GM18907 (cell line): ENCODE results near the gene HOXD9.
A peak's percentile ranks its signal among the peaks of the same experiment; 100 is the strongest.

Source experiments
- ATAC-seq: cut with Tn5 transposase; IDR thresholded peaks from one replicate; pipeline ENCODE4 v1.9.1; 2021; ENCODE audit warnings: mild to moderate bottlenecking, moderate library complexity; ENCODE audit not compliant: unreplicated experiment

Gene HOXD9

DNA sequence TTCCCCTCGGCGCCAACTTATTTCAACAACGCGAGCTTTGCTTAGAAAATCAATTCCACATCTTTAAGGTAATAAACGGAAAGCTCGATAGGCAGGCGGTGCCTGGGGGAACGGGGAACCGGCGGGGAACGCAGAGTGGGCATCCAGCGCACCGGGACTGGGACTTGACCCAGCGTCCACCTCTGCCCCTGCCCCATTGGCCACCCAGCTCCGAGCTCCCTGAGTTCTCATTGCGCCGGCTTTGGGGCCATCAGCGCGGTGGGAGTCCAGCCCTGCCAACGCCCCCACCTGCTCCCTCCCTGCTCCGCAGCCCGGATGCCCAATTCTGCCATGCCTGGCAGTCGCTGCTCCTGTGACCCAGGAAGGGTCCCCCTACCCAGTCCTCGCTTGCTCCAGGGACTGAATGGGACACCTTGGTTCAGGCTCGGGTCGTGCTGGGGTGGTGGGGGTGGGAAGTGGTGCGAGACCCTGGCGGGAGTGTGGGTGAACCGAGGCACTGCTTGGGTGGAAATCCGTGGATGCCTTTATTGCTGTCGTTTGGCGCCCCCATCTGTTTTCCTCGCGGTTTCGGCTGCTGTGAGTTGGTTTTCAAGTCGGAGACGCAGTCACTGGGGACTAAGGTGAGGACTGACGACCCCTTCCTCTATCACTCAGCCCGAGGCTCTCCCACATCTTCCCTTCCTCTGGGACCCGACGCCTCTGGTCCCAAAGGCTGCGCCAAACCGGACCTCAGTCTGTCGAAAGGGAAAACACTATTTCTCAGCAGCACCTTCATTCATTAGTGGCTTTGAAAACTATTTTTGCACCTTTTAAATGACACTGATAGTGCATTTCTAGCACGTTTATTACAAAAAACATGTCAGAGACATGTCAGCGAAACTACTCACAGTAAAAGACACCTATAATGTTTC is 36.4 kb upstream of the HOXD9 start:
- ATAC-seq, result no peak

DNA sequence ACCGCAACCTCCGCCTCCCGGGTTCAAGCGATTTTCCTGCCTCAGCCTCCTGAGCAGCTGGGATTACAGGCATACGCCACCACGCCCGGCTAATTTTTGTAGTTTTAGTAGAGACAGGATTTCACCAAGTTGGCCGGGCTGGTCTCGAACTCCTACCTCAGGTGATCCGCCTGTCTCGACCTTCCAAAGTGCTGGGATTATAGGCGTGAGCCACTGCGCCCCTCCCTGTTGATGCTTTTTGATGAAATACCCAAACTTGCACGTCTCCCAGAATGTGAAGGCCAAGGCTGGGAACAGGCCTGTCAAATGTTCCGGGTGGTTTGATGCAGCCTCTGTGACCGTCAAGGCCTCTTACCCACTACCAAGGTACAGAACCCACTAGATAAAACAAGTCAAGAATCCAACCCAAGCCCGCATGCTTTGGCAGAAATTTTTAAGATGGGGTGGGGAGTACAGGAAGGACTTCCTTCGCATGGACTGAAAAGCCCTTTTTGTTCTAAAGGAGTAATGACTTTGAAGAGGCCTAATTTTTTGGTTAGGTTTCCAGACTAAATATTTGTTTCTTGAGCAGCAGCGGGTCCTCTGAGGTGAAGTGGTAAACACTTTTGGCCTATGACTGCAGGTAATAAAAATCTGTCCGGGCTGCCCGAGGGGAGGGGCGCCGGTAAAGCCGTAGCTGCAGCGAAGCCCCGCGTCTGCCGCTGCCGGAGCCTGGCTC is 35.0 kb upstream of the HOXD9 start:
- peak; percentile 11 for ATAC-seq

DNA sequence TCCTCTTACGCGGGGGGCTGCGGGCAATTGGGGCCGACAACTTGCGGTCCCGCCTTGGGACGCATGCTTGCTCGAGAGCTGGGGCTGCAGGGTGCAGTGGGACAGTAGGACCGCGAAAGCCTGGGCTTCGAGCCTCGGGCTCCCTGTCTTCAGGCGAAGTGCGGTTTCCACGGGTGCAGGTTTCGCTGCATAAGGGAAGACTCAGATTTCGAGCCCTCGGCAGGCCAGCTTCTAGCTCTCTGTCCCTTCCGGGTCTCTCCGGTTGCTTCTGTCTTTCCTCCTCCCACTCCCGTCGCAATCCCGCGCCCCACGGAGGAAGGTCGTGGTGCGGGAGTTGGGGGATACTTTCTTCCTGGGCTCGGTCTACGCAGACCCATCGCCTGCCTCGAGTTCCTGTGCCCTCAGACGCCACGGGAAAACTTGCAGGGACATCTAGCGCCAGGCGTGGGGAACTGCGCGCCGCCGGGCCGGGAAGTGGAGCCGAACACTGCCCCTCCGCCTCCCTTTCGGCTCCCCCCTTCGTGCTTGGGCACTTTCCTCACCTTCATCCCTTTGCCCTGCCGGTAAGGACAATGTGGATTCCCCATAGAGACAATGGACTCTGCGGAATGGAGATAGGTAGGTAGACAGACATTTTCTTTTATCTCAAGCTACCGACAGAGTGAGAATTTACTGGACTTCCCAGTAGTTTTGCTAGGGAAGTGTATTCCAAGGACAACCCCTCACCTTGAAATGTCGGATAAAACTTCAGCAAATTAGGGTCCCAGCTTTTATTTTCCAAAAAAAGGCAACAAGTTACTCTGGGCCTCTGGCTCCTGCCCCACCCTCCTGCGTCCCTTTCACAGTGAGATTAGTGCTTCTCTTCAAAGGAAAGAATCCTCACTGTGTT is 34.2 kb upstream of the HOXD9 start:
- ATAC-seq, result peak; percentile 63

DNA sequence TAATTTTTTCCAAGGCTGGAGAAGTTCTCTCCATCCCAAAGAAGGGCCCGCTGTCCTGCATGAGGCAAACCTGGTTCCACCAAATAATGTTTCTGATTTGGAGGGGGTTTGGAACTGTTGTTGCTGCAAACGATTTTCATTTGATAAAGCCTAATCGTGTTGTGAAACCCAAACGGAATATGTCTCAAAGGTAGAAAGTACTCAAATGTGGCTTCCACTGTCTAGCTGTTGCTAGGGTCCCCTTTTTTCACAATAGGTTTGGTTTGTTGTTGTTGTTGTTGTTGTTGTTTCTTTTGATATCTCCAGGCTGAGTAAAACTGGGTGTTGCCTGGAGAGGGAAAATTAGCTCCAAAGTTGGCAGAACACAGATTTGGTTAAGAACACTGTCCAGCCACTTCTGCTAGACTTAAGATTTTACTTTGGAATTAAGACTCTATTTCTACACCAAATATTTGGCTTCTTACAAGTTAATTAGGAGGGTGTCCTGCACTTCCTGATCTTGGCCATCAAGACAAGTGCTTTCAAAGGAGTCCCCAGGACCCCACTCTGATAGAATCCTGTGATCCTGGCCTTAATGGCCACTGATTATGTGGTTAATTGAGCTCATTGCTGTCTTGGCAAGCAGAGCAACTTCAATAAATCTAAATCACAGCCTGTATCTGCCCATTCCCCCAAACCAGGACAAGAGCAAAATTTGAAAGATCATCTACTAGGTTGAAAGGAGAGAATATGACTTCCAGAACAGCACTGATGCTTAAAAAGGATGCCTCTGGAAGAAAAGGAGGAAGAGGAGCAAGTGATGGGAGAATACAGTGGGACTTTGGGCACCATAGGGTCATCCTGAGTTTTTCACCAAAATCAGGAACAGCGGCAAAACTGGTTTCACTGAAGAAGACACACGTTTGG is 33.3 kb upstream of the HOXD9 start:
- no peak for ATAC-seq

DNA sequence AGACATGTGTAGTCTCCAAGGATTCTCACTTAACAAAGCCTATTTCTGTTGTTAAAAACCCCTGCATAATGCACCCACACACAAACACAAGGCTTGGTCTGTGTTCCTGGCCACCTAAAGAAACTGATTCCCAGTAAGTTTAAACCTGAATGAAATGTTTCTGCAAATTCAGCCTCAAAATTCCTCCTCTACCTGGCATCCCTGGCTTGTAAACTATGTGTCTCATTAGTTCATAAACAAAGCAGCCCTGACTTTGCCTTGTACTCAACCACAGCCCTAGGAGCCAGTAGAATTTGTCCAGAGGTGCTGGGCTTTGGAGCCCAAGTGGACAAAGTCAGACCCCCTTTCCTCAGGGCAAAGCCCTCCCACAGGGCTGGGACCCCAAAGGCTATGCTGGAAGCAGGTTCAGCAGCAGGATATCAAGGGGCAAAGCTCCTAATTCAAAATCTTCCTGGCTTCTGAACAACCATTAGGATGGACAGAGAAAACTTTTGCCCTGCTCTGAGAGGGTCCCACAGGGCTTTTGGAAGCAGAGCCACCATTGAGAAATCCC is 32.6 kb upstream of the HOXD9 start:
- no peak for ATAC-seq

DNA sequence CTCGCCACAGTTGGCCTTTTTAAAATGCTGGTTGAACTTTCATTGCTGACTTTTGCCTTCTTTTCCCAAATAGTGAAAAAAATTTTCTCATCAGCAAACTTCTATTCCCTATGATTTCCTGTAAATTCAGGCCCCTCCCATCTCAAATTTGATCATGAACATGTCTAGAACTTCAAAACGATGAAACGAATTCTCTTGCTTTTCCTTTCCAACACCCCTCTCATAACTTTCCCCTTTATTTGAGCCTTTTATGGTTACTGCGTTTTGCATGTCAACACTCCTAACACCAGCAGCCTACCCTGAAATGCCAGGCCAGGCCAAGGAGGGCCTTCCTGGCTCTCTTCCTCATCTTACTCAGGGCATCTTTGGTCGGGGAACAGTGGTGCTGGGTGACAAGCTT is 31.7 kb upstream of the HOXD9 start:
- no peak for ATAC-seq

DNA sequence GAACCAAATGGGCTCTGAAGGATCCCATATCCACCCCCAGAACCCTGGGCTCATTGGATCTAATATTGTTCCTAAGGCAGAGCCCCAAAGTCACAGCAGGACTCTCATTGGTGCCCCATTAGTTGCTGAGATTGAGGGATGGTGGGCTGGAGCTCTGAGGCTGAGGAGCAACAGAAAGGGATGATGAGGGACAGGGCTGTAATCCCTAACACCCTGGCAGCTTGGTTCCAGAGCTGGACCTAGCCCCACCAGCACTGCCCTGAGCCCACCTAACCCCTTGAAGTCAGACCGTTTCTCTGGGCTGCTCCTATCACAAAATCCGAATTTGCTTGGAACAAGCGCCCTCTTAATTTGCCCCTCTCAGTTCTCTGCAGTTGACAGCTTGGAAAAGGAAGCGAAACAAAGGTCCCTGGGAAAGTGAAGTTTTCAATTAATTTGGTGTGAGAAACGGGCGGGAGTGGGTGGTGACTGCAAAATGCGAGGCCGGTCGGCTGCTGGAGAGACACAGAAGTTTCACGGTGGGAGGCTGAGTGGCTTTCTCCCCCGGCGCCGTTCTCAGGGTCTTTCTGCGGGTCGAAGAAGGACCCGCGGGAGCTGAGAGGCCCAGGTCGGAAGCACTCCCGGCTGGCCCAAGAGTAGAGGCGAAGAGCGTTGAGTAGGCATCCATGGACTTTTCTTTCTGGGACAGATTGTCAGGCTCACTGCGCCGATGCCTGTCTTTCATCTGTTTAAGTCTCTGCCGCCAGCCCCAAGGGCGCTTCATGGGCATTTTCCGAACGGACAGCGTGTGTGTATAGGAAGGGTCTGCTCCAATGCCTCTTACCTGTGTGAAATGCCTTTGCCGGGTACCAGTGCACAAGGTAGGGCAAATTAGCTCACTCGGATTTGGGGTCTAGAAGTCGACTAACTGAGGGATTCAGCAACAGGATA is 30.9 kb upstream of the HOXD9 start:
- ATAC-seq, result no peak

DNA sequence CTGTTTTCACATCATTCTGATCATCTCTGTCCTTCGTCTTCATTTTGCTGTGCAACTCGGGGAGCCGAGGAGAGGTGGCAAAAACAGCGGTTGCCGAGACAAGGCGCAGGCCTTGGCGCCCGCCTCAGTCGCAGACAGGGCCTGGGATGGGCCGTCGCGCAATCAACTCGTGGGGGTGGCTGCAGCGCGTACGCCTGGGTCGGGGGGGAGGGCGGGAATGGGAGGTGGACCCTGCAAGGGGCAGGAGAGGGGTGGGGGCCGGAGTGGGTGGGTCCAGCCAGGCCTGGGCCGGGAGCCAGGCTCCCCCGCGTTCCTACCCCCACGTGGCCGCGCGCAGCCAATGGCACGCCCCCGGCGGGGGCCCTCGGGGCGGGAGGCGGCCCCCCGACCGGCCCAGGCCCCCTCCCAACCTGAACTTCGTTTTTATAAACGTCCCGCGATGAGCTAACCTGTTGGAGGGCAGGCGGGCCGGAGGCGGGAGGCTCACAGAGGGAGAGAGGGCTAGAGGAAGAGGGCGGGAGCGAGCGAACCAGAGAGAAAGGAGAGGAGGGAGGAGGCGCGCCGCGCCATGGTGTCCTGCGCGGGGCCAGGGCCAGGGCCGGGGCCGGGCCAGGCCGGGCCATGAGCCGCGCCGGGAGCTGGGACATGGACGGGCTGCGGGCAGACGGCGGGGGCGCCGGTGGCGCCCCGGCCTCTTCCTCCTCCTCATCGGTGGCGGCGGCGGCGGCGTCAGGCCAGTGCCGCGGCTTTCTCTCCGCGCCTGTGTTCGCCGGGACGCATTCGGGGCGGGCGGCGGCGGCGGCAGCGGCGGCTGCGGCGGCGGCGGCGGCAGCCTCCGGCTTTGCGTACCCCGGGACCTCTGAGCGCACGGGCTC is 30.0 kb upstream of the HOXD9 start, which contains the start of gene HOXD13:
Gene HOXD13 (plus strand): TSS at position 452 of the 875 bp plus-strand sequence. CDS start 170 bp downstream, at position 622.
- ATAC-seq, result no peak

DNA sequence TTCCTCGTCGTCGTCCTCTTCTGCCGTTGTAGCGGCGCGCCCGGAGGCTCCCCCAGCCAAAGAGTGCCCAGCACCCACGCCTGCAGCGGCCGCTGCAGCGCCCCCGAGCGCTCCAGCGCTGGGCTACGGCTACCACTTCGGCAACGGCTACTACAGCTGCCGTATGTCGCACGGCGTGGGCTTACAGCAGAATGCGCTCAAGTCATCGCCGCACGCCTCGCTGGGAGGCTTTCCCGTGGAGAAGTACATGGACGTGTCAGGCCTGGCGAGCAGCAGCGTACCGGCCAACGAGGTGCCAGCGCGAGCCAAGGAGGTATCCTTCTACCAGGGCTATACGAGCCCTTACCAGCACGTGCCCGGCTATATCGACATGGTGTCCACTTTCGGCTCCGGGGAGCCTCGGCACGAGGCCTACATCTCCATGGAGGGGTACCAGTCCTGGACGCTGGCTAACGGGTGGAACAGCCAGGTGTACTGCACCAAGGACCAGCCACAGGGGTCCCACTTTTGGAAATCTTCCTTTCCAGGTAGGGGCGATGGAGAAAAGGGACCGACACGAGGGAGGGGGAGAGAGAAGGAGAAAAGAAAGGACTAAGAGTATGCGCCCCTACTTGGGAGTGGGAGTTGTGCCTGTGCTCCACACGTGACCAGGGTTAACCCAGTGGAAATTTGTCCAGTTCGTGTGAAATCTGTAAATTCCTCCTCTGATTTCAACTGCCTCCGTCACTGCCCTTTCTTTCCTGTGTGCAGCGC is 29.2 kb upstream of the HOXD9 start:
- ATAC-seq, result no peak

DNA sequence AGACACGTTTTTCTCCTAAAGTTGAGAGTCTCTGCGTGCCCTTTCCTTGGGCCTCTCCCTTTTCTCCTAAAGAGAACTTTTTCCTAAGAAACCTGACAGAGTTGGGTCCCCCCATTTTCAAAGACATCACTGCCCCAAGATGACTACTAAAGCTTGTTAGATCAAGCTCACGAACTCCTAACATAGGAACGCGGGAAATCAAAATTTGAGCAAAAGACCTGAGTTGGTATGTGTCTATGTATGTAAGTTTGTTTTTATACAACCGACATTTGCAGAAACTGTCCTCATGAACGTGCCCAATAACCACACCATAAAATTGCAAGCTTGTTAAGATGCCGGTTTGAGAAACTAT is 28.6 kb upstream of the HOXD9 start:
- no peak for ATAC-seq

DNA sequence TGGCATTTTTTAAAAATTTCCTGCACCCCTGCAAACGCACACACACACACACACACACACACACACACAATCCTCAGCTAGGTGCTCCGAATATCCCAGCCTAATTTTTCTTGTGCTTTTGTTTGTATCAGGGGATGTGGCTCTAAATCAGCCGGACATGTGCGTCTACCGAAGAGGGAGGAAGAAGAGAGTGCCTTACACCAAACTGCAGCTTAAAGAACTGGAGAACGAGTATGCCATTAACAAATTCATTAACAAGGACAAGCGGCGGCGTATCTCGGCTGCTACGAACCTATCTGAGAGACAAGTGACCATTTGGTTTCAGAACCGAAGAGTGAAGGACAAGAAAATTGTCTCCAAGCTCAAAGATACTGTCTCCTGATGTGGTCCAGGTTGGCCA is 28.2 kb upstream of the HOXD9 start:
- no peak for ATAC-seq

DNA sequence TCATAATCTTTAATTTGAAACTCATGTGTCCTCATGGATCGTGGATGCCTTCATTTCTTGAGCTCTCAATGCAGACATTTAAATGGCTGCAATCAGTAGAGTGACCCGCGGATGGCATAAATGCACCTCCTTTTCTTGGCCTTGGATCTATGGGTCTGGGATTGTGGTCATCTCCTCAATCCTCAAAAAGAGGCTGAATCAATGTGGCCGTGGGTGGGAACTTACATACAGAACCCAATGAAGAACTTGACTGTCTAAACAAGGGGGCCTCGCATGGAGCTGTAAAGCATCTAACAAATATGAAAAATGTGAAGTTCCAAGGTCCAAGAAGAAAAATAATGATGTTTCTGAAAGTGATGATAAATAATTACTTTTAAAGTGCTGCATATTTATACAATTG is 27.1 kb upstream of the HOXD9 start:
- ATAC-seq, result no peak

DNA sequence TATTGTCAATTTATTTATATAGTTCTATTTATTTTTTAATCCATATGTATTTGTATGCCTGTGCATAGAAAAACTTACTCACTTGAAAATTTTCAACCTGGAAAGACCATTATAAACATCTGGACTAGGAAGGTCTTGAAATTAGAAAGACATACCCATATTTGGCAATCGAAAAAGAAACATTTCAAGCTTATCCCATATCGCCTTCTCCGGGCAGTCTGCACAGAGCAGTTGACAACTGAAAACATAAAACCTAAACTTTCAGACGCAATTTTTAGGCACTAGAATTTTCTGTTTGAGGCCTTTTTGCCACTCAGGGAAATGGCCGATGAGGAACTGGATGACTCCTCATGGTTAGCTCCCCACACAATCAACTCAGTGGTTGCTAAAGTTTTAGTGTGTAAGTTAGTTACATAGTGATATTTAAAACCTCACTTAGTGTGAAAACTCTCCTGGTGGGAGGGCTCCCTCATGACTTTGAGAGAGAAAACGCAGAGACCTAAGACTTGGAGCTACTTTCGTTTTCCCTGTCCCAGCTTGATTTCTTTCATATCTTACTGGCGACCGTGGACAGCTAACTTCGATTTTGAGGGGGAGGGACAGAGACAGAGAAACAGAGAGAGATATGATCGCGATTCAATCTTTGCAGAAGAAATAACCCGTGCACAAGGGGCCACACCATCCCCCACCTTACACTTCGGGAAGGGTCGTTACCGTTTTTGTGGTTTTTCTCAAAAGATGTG is 26.1 kb upstream of the HOXD9 start:
- no peak for ATAC-seq

DNA sequence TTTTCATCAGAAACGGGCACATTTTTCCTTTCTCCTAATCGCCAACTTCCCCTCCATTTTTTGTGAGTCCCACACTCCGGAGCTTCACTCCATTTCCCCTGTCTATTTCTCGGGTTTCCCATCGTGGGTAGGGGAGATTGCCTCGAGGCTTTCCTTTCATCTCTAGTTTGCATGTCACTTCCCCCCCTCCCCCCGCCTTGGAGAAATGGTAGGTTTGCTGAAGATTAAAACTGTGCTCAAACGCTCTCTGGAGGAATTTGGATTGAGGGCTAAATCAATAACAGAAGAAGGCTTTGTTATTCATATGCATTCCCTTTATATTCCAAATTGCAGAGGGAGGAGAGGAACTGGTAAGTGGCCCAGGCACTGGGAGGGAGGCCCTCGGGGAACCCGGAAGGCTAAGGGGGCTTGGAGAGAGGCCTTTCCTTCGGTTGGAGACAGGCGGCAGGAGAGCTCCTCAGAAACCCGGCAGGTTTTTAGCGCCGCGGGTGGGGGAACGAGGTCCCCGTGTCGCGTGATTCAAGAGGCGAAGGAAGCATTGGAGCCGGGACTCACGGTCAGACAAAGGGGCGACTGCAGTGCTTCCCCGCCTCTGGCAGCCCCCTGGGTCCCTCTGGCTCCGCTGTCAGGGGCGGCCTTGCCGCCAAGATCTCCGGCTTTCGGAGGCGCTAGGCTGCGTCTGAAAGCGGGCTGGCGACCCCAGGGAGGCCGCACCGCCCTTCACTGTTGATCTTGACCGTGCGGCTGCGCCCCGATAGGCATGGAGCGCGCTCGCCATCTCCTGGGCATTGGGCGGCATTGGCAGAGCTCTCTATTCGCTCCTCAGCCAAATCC is 25.3 kb upstream of the HOXD9 start:
- peak; percentile 93 for ATAC-seq

DNA sequence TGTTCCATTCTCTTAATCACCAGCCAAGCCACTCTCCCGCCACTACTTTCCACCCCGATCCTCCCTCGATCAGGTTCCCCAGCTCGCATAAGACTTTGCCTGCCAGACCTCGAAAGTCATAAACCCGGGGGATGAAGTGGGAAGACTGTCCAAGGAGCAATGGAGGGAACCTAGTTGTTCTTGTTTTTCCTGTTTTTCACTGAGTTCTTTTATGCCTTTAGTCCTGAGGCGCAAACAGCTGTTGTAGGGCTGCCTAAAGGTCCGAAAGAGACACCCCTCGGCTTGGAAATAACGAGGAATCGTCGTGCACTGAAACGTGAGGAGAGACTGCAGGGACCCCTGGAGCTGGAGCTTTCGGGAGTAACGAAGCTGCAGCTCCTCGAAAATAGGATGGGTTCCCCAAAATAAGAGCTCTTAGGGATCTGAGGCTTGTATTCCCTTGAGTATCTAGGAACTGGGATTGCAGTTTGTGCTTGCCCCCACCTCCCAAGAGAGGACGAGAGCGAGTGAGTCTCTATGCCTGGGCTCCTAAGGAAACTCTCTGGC is 24.6 kb upstream of the HOXD9 start:
- no peak for ATAC-seq
